T-cell (primary cell): ENCODE measurements around the gene SLC25A17. TPM values are rescaled to one million over a fixed set of nuclear protein-coding genes. Genes with fewer than 3 reads are reported as not detected.

ENCODE experiments used
- ATAC-seq, 4 experiments: fragments of 200-7000 bp in 3 of 4; fragments of 150-1000 bp in 1 of 4; cut with Tn5 transposase; replicated peaks in 1 of 4; 1 replicate in 3 of 4; 2 replicates in 1 of 4; pipeline ENCODE4 v1.10.0; 2021; ENCODE audit warnings: moderate library complexity in 3 of 4, mild to moderate bottlenecking in 2 of 4, moderate number of reproducible peaks in 1 of 4
- CTCF ChIA-PET, 2 donors: fragments of 300-600 bp; sonication (Branson Sonifier 250); formaldehyde crosslinking; loops; one replicate each; lab custom pipeline; 2022; ENCODE audit warnings: antibody characterized with exemption in 2 of 2; lab: Charles Lee
- POLR2A ChIA-PET, 2 donors: fragments of 300-600 bp; sonication (Branson Sonifier 250); formaldehyde crosslinking; loops; one replicate each; lab custom pipeline; 2022; ENCODE audit warnings: antibody characterized with exemption in 2 of 2; lab: Charles Lee
- DNase-seq, 35 experiments: peaks; one replicate each; pipeline versions ENCODE4 v3.0.0 to v3.0.0-alpha.2; 2013 to 2023
- H3K27ac ChIP-seq: one replicate; pipeline ENCODE4 v1.5.1; 2013; ENCODE audit warnings: low read length
- H3K27me3 ChIP-seq, 2 experiments: replicated peaks in 1 of 2; 1 replicate in 1 of 2; 2 replicates in 1 of 2; pipeline versions ENCODE4 v1.6.1 to v1.7.0; 2013; ENCODE audit warnings: low read length in 1 of 2, mixed read lengths in 1 of 2; ENCODE audit not compliant: control insufficient read depth in 2 of 2, insufficient read depth in 2 of 2; ENCODE audit errors: extremely low read depth in 1 of 2
- H3K36me3 ChIP-seq, 2 donors: 1 replicate in 1 of 2; 2 replicates in 1 of 2; pipeline versions ENCODE4 v1.6.1 to v1.7.0; 2013; ENCODE audit warnings: low read length in 1 of 2; ENCODE audit not compliant: control insufficient read depth in 2 of 2, insufficient read depth in 1 of 2; ENCODE audit errors: extremely low read depth in 1 of 2
- H3K4me1 ChIP-seq, 2 experiments: 1 replicate in 1 of 2; 2 replicates in 1 of 2; pipeline versions ENCODE4 v1.6.1 to v1.7.0; 2013; ENCODE audit warnings: low read length in 2 of 2, mixed read lengths in 1 of 2; ENCODE audit not compliant: insufficient read depth in 2 of 2, control insufficient read depth in 1 of 2; ENCODE audit errors: extremely low read depth in 1 of 2
- H3K4me3 ChIP-seq, 2 donors: 1 replicate in 1 of 2; 2 replicates in 1 of 2; pipeline versions ENCODE4 v1.5.1 to v1.7.0; 2013; ENCODE audit warnings: mild to moderate bottlenecking in 2 of 2, low read length in 1 of 2, moderate library complexity in 1 of 2; ENCODE audit not compliant: control insufficient read depth in 1 of 2; ENCODE audit errors: extremely low read depth in 1 of 2
- H3K9me3 ChIP-seq: 2 replicates; pipeline ENCODE4 v1.7.0; 2013
- H3K27ac Mint-ChIP-seq, 2 donors: one replicate each; pipeline ENCODE4 v1.8.0; 2020 to 2021; ENCODE audit warnings: mild to moderate bottlenecking in 2 of 2, mixed read lengths in 2 of 2
- H3K27me3 Mint-ChIP-seq, 2 donors: one replicate each; pipeline ENCODE4 v1.8.0; 2021 to 2022; ENCODE audit warnings: mixed read lengths in 2 of 2
- H3K36me3 Mint-ChIP-seq: one replicate; pipeline ENCODE4 v1.8.0; 2021; ENCODE audit warnings: mixed read lengths
- H3K4me1 Mint-ChIP-seq, 3 donors: one replicate each; pipeline ENCODE4 v1.8.0; 2020 to 2022; ENCODE audit warnings: mixed read lengths in 3 of 3, mild to moderate bottlenecking in 1 of 3
- H3K4me3 Mint-ChIP-seq, 3 donors: one replicate each; pipeline ENCODE4 v1.8.0; 2020 to 2022; ENCODE audit warnings: mild to moderate bottlenecking in 3 of 3, mixed read lengths in 3 of 3, moderate library complexity in 3 of 3
- H3K9me3 Mint-ChIP-seq, 3 donors: one replicate each; pipeline ENCODE4 v1.8.0; 2020 to 2022; ENCODE audit warnings: mixed read lengths in 3 of 3
- WGBS: methylation state at CpG from one replicate; pipeline ENCODE4 v1.1.5; 2013; ENCODE audit warnings: missing lambda C conversion rate; ENCODE audit not compliant: insufficient coverage; 5-methylcytosine and 5-hydroxymethylcytosine counted together
- total RNA-seq, 35 experiments: library from RNA in 6 of 35; stranded (reverse) in 6 of 35; fragments of 120-200 nt in 1 of 35; gene quantifications; one replicate each; pipeline versions ENCODE4 v1.2.1 to v1.2.4 and lab custom pipeline; 2013 to 2026

The SLC25A17 gene
- total RNA-seq, 5 donors from 2014 or later (not counting 1 experiment from before 2014, with no cell fraction given), result 8.9 to 14.2 (median 12.7) TPM

GRCh38 chr22:40813912-40814315 lies 5.2 kb downstream of the SLC25A17 start:
- no peaks in the 10 kb centered on the region for H3K27me3 Mint-ChIP-seq
- ChIA-PET POLR2A (interaction anchor here in 1 of 2 donors (1.0 kb wide), 1 partner anchor 1936 kb away, joined by 3 read pairs; no protein-coding TSS in a partner anchor), CTCF (no interaction called here)
- H3K36me3 Mint-ChIP-seq, result peaks cover 18% of the 10 kb centered on the region
- Histone ChIP-seq H3K27ac (no peak overlapping the region), H3K27me3 (no peaks in the 10 kb centered on the region), H3K36me3 (peaks cover 4 to 5% of the 10 kb centered on the region in 2 donors), H3K4me3 (no peak overlapping the region), H3K9me3 (no peaks in the 10 kb centered on the region), H3K4me1 (peaks cover 6 to 17% of the 10 kb centered on the region in 2 experiments)
- no peak overlapping the region for H3K4me3 Mint-ChIP-seq
- DNase-seq, result no peak
- ATAC-seq, result no peak
- no peaks in the 10 kb centered on the region for H3K9me3 Mint-ChIP-seq
- H3K27ac Mint-ChIP-seq, result no peak overlapping the region
- H3K4me1 Mint-ChIP-seq, result peaks cover 32 to 48% (median 40%) of the 10 kb centered on the region in 3 donors

- no peaks in the 10 kb centered on the region for H3K27me3 ChIP-seq
- Mint-ChIP-seq H3K27me3 (no peaks in the 10 kb centered on the region), H3K9me3 (no peaks in the 10 kb centered on the region), H3K27ac (no peak overlapping the region), H3K36me3 (peaks cover 15% of the 10 kb centered on the region), H3K4me1 (peaks cover 5 to 25% (median 17%) of the 10 kb centered on the region in 3 donors), H3K4me3 (no peak overlapping the region)
- H3K36me3 ChIP-seq, result peaks cover 0 to 7% of the 10 kb centered on the region in 2 donors
- no peaks in the 10 kb centered on the region for H3K9me3 ChIP-seq
- CTCF ChIA-PET, result interaction anchor here (0.6 to 1.4 kb wide), 2 partner anchors 125 to 398 kb away, joined by 4 read pairs; no protein-coding TSS in a partner anchor
- no peak overlapping the region for H3K4me3 ChIP-seq
- H3K27ac ChIP-seq, result no peak overlapping the region
- POLR2A ChIA-PET, result no interaction called here
- no peak for DNase-seq
- ATAC-seq, result no peak
- no peaks in the 10 kb centered on the region for H3K4me1 ChIP-seq
- WGBS, result 20% methylated on average over 1 of the region's 6 CpGs
Measured at GRCh38 chr22:40808018-40808841, 10.9 kb downstream of the SLC25A17 start.

GRCh38 chr22:40806711-40807110 lies 12.4 kb downstream of the SLC25A17 start:
- Mint-ChIP-seq H3K9me3 (no peaks in the 10 kb centered on the region), H3K36me3 (peaks cover 14% of the 10 kb centered on the region), H3K27ac (no peak overlapping the region), H3K27me3 (no peaks in the 10 kb centered on the region), H3K4me3 (no peak overlapping the region), H3K4me1 (peaks cover 5 to 17% (median 13%) of the 10 kb centered on the region in 3 donors)
- no peak overlapping the region for H3K27ac ChIP-seq
- H3K9me3 ChIP-seq, result no peaks in the 10 kb centered on the region
- ChIA-PET POLR2A (no interaction called here), CTCF (interaction anchor here in 1 of 2 donors (0.9 kb wide), 1 partner anchor 10 kb away, joined by 3 read pairs; no protein-coding TSS in a partner anchor)
- H3K4me1 ChIP-seq, result no peaks in the 10 kb centered on the region
- no CpG with 5 or more reads among the region's 3 CpGs for WGBS
- ATAC-seq (no peak), DNase-seq (no peak)
- peaks cover 0 to 2% of the 10 kb centered on the region in 2 donors for H3K36me3 ChIP-seq
- H3K4me3 ChIP-seq, result no peak overlapping the region
- no peaks in the 10 kb centered on the region for H3K27me3 ChIP-seq

- Mint-ChIP-seq H3K4me1 (peaks cover 5 to 12% (median 10%) of the 10 kb centered on the region in 3 donors), H3K9me3 (no peaks in the 10 kb centered on the region), H3K4me3 (no peak overlapping the region), H3K36me3 (peaks cover 14% of the 10 kb centered on the region), H3K27ac (no peak overlapping the region), H3K27me3 (no peaks in the 10 kb centered on the region)
- H3K9me3 ChIP-seq, result no peaks in the 10 kb centered on the region
- H3K27ac ChIP-seq, result no peak overlapping the region
- DNase-seq (no peak), ATAC-seq (no peak)
- no peaks in the 10 kb centered on the region for H3K27me3 ChIP-seq
- peaks cover 0 to 2% of the 10 kb centered on the region in 2 donors for H3K36me3 ChIP-seq
- 94% methylated on average over 2 of the region's 3 CpGs for WGBS
- ChIA-PET CTCF (interaction anchor here in 1 of 2 donors (0.6 to 0.9 kb wide), 2 partner anchors 9 to 786 kb away, joined by 3 read pairs; no protein-coding TSS in a partner anchor), POLR2A (interaction anchor here in 1 of 2 donors (0.5 kb wide), 1 partner anchor 156 kb away, joined by 7 read pairs; no protein-coding TSS in a partner anchor)
- H3K4me1 ChIP-seq, result no peaks in the 10 kb centered on the region
- H3K4me3 ChIP-seq, result no peak overlapping the region
Measured at GRCh38 chr22:40805699-40806203, 13.4 kb downstream of the SLC25A17 start.

GRCh38 chr22:40805239-40805638 lies 13.9 kb downstream of the SLC25A17 start:
- H3K27ac Mint-ChIP-seq, result no peak overlapping the region
- H3K4me3 Mint-ChIP-seq, result no peak overlapping the region
- H3K9me3 Mint-ChIP-seq, result no peaks in the 10 kb centered on the region
- no peaks in the 10 kb centered on the region for H3K27me3 ChIP-seq
- no peak for ATAC-seq
- H3K36me3 Mint-ChIP-seq, result peaks cover 14% of the 10 kb centered on the region
- H3K4me1 Mint-ChIP-seq, result peaks cover 5 to 12% (median 10%) of the 10 kb centered on the region in 3 donors
- 98% methylated on average over 4 of the region's 4 CpGs for WGBS
- no peak for DNase-seq
- POLR2A ChIA-PET, result no interaction called here
- H3K27ac ChIP-seq, result no peak overlapping the region
- H3K4me3 ChIP-seq, result no peak overlapping the region
- no peaks in the 10 kb centered on the region for H3K27me3 Mint-ChIP-seq
- CTCF ChIA-PET, result interaction anchor here in 1 of 2 donors (0.6 kb wide), 1 partner anchor 787 kb away, joined by 3 read pairs; no protein-coding TSS in a partner anchor
- peaks cover 0 to 2% of the 10 kb centered on the region in 2 donors for H3K36me3 ChIP-seq
- no peaks in the 10 kb centered on the region for H3K4me1 ChIP-seq
- H3K9me3 ChIP-seq, result no peaks in the 10 kb centered on the region

- POLR2A ChIA-PET, result interaction anchor here in 1 of 2 donors (0.6 kb wide), 1 partner anchor 50 kb away, joined by 3 read pairs; no protein-coding TSS in a partner anchor
- WGBS, result no CpG with 5 or more reads among the region's 1 CpG
- CTCF ChIA-PET, result no interaction called here
- peaks cover 3 to 7% (median 6%) of the 10 kb centered on the region in 3 donors for H3K4me1 Mint-ChIP-seq
- H3K27ac Mint-ChIP-seq, result no peak overlapping the region
- DNase-seq, result no peak
- H3K36me3 Mint-ChIP-seq, result peaks cover 11% of the 10 kb centered on the region
- no peaks in the 10 kb centered on the region for H3K9me3 ChIP-seq
- no peaks in the 10 kb centered on the region for H3K27me3 ChIP-seq
- H3K27me3 Mint-ChIP-seq, result no peaks in the 10 kb centered on the region
- no peak overlapping the region for H3K4me3 Mint-ChIP-seq
- no peaks in the 10 kb centered on the region for H3K9me3 Mint-ChIP-seq
- H3K36me3 ChIP-seq, result peaks cover 0 to 2% of the 10 kb centered on the region in 2 donors
- no peak for ATAC-seq
- no peak overlapping the region for H3K27ac ChIP-seq
- H3K4me3 ChIP-seq, result no peak overlapping the region
- H3K4me1 ChIP-seq, result no peaks in the 10 kb centered on the region
Measured at GRCh38 chr22:40803321-40803720, 15.8 kb downstream of the SLC25A17 start.
